ENCODE measurements around the gene FOXRED1. TPM values are rescaled to one million over a fixed set of nuclear protein-coding genes. Genes with fewer than 3 reads are reported as not detected.
"Not testable (repeated sequence)": the region's sequence is repeated elsewhere in the genome, so short reads cannot be mapped to it uniquely, and the experiment has no call there.

Gene FOXRED1
- total RNA-seq, 2 experiments from 2014 or later, result 46.0 to 47.3 TPM

DNA sequence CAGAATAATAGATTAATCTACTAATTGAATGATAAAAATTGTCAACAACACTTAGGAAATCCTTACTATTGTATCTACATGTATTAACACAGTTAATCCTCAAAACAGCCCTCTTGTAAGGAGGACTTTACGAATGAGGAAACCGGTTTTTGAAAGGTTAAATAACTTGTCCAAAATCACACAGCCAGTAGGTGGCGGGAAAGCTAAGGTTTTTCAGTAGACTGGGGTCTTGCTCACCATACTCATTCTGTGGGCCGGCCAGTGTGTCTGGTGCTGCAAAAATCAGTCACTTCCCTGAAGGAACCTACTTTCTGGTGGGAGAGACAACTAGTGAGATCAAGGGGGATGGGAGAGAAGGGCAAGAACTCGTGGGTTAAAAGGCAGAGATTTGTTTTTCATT lies 38.8 kb downstream of the FOXRED1 start:
- H3K4me1 Mint-ChIP-seq (ENCODE audit: low read depth), result peaks cover 27% of the 10 kb centered on the region
- ATAC-seq (no peak), DNase-seq (peak; percentile 65)
- peak; percentile 32 for TF ChIP-seq CTCF (IDR thresholded peaks at IDR 0.05)
- H3K36me3 Mint-ChIP-seq (ENCODE audit: low read depth), result peaks cover 30% of the 10 kb centered on the region
- peak overlapping the region; percentile 27 for H3K27ac Mint-ChIP-seq
- no peak overlapping the region for H3K4me3 Mint-ChIP-seq
- intact Hi-C loops (cut with micrococcal nuclease), result loop anchor here (5.0 kb wide), 1 partner anchor 175 kb away; no protein-coding TSS in a partner anchor
- CTCF ChIA-PET, result interaction anchor here (0.6 to 5.9 kb wide), 4 partner anchors 8 to 172 kb away, joined by 3 to 65 read pairs (median 19); no protein-coding TSS in a partner anchor
- no peaks in the 10 kb centered on the region for H3K27me3 Mint-ChIP-seq
- H3K9me3 Mint-ChIP-seq, result no peaks in the 10 kb centered on the region
- POLR2A ChIA-PET, result no interaction called here

GRCh38 chr11:126308271-126308671 lies 39.3 kb downstream of the FOXRED1 start:
- Mint-ChIP-seq H3K4me1 (ENCODE audit: low read depth) (peaks cover 23% of the 10 kb centered on the region), H3K36me3 (ENCODE audit: low read depth) (peaks cover 29% of the 10 kb centered on the region), H3K27ac (no peak overlapping the region), H3K27me3 (no peaks in the 10 kb centered on the region), H3K4me3 (no peak overlapping the region), H3K9me3 (no peaks in the 10 kb centered on the region)
- TF ChIP-seq CTCF (IDR thresholded peaks at IDR 0.05), result no peak
- DNase-seq, result no peak
- intact Hi-C loops (cut with micrococcal nuclease), result loop anchor here (5.0 kb wide), 1 partner anchor 174 kb away; no protein-coding TSS in a partner anchor
- no peak for ATAC-seq
- ChIA-PET POLR2A (no interaction called here), CTCF (interaction anchor here (0.6 to 5.9 kb wide), 5 partner anchors 8 to 172 kb away, joined by 3 to 65 read pairs (median 16); no protein-coding TSS in a partner anchor)

- H3K27me3 Mint-ChIP-seq, H3K9me3 Mint-ChIP-seq, POLR2A ChIA-PET, ATAC-seq, DNase-seq, H3K4me3 Mint-ChIP-seq, H3K27ac Mint-ChIP-seq: not testable (repeated sequence)
- H3K4me1 Mint-ChIP-seq (ENCODE audit: low read depth), result peaks cover 21% of the 10 kb centered on the region
- peaks cover 27% of the 10 kb centered on the region for H3K36me3 Mint-ChIP-seq (ENCODE audit: low read depth)
- intact Hi-C loops (cut with micrococcal nuclease), result loop anchor here (5.0 kb wide), 1 partner anchor 174 kb away; no protein-coding TSS in a partner anchor
- CTCF ChIA-PET, result interaction anchor here (3.1 to 5.9 kb wide), 3 partner anchors 9 to 171 kb away, joined by 16 to 65 read pairs (median 35); no protein-coding TSS in a partner anchor
Measured at GRCh38 chr11:126308771-126309170, 39.8 kb downstream of the FOXRED1 start.

DNA sequence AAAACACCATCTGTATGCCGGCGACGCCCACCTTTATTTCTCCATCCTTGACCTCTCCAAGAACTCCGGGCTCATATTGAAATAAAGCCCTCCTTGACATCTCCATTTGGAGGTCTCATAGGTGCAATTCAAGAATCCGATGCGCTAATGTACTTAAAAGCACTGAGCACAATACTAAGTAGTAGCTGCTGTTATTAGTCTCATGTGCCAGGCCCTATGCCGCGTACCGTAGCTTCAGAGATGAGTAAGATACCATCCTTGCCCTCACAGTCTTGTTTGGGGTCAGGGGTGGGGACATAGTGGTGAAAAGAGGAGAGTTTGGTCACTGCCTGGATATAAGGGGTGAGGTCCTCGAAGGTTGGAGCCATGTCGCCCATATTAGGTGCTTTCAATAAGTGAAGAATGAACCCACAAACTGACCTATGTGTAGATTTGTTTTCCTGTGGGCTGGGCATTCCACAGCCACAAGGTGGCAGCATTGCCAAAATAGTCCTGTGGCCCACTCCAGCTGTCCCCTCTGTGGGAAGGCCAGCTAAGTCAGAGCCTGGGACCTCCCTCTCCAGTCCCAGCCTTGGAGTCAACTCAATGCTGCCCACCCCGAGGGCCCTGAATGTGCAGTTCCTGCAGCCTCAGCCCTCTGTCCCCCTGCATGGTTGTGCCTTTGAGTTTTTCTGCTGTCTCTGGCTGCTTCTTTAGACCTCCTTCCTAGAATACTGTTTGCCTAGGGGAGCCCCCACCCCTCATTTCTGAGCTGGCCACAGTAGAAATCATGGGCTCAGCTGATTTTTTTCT lies 41.4 kb downstream of the FOXRED1 start:
- no peak overlapping the region for H3K27ac Mint-ChIP-seq
- no peak overlapping the region for H3K4me3 Mint-ChIP-seq
- TF ChIP-seq CTCF (IDR thresholded peaks at IDR 0.05), result peak; percentile 76
- H3K27me3 Mint-ChIP-seq, result no peaks in the 10 kb centered on the region
- H3K36me3 Mint-ChIP-seq (ENCODE audit: low read depth), result peaks cover 34% of the 10 kb centered on the region
- ATAC-seq, result peak; percentile 71
- DNase-seq, result peak; percentile 75
- no peaks in the 10 kb centered on the region for H3K9me3 Mint-ChIP-seq
- H3K4me1 Mint-ChIP-seq (ENCODE audit: low read depth), result peaks cover 17% of the 10 kb centered on the region
- intact Hi-C loops (cut with micrococcal nuclease), result loop anchor here (10.0 kb wide), 1 partner anchor 104 kb away; no protein-coding TSS in a partner anchor
- CTCF ChIA-PET, result interaction anchor here (0.8 to 5.9 kb wide), 17 partner anchors 10 to 179 kb away, joined by 3 to 65 read pairs (median 5); partner anchors contain the start of genes SRPRA and ST3GAL4
- POLR2A ChIA-PET, result interaction anchor here (1.0 to 1.7 kb wide), 3 partner anchors 8 to 170 kb away, joined by 3 to 8 read pairs (median 7); no protein-coding TSS in a partner anchor

GRCh38 chr11:126310992-126311310 lies 42.0 kb downstream of the FOXRED1 start:
- intact Hi-C loops (cut with micrococcal nuclease), result loop anchor here (10.0 kb wide), 1 partner anchor 104 kb away; no protein-coding TSS in a partner anchor
- no peak overlapping the region for H3K4me3 Mint-ChIP-seq
- TF ChIP-seq CTCF (IDR thresholded peaks at IDR 0.05), result no peak
- DNase-seq, result no peak
- CTCF ChIA-PET, result interaction anchor here (0.8 to 5.9 kb wide), 13 partner anchors 9 to 173 kb away, joined by 3 to 65 read pairs (median 6); partner anchors contain the start of genes SRPRA and ST3GAL4
- ATAC-seq, result no peak
- H3K27ac Mint-ChIP-seq, result no peak overlapping the region
- H3K27me3 Mint-ChIP-seq, result no peaks in the 10 kb centered on the region
- peaks cover 35% of the 10 kb centered on the region for H3K36me3 Mint-ChIP-seq (ENCODE audit: low read depth)
- H3K4me1 Mint-ChIP-seq (ENCODE audit: low read depth), result peaks cover 12% of the 10 kb centered on the region
- peaks cover under 1% of the 10 kb centered on the region for H3K9me3 Mint-ChIP-seq
- POLR2A ChIA-PET, result interaction anchor here (1.5 to 1.7 kb wide), 2 partner anchors 43 to 170 kb away, joined by 7 to 8 read pairs; no protein-coding TSS in a partner anchor

All from activated CD8-positive, alpha-beta T cell treated with anti-CD3 and anti-CD28 coated beads for 36 hours (primary cell).